Duodenal mucosa (tissue), 2 donors: ENCODE data around the gene PLEKHA8.

ENCODE experiments used
- H3K27ac ChIP-seq: one replicate; pipeline ENCODE4 v1.7.0; 2013; ENCODE audit warnings: low read depth, low read length
- H3K27me3 ChIP-seq, 2 donors: one replicate each; pipeline ENCODE4 v1.7.0; 2013; ENCODE audit warnings: low read length in 2 of 2, control low read depth in 1 of 2; ENCODE audit not compliant: insufficient read depth in 2 of 2, control insufficient read depth in 1 of 2
- H3K36me3 ChIP-seq, 2 donors: one replicate each; pipeline ENCODE4 v1.7.0; 2013; ENCODE audit warnings: low read length in 2 of 2, control low read depth in 1 of 2; ENCODE audit not compliant: insufficient read depth in 2 of 2, control insufficient read depth in 1 of 2
- H3K4me1 ChIP-seq, 2 donors: one replicate each; pipeline ENCODE4 v1.7.0; 2013; ENCODE audit warnings: low read length in 2 of 2, control low read depth in 1 of 2; ENCODE audit not compliant: insufficient read depth in 2 of 2, control insufficient read depth in 1 of 2
- H3K4me3 ChIP-seq, 2 donors: one replicate each; pipeline ENCODE4 v1.7.0; 2013; ENCODE audit warnings: low read length in 2 of 2, low read depth in 1 of 2
- H3K9ac ChIP-seq, 2 donors: one replicate each; pipeline ENCODE4 v1.7.0; 2013; ENCODE audit warnings: low read length in 2 of 2, low read depth in 1 of 2
- H3K9me3 ChIP-seq, 2 donors: one replicate each; pipeline ENCODE4 v1.7.0; 2013; ENCODE audit warnings: low read length in 2 of 2, control low read depth in 1 of 2; ENCODE audit not compliant: control insufficient read depth in 1 of 2

The PLEKHA8 gene

DNA sequence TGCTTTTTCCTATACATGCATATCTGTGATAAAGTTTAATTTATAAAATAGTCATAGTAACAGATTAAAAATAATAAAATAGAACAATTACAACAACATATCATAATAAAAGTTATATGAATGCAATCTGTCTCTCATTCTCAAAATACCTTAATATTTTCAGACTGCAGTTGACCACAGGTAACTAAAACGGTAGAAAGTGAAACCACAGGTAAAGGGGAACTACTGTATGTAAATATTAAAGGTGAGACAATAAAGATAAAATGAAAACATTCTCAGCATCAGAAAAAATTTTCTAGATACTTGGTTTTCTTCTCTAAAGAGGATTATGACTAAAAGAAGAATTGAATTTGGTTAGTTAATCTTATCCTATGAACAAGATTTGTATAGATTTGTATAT lies 7.7 kb upstream of the PLEKHA8 start:
- Histone ChIP-seq H3K36me3 (peaks cover 5 to 14% of the 10 kb centered on the region in 2 donors), H3K27ac (no peak overlapping the region), H3K27me3 (no peaks in the 10 kb centered on the region), H3K9ac (no peak overlapping the region), H3K4me1 (peaks cover 16 to 17% of the 10 kb centered on the region in 2 donors), H3K4me3 (no peak overlapping the region), H3K9me3 (no peaks in the 10 kb centered on the region)

DNA sequence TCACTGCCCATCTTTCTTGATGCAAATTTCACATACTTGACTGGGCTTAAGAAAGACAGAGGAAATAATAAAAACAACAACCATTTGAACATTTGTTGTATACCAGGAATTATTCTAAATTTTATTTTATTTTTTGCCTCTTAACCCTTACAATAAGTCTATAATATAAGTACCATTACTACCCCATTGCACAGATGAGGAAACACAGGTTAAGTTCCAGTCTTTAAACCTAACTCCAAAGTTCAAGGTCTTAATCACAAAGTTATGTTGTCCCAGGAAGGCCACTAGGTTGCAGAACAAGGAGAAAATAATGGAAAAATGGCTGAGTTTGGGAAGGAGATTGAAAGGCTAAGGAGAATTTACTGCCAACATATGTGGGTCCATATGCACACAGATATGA lies 5.2 kb upstream of the PLEKHA8 start:
- Histone ChIP-seq H3K27me3 (no peaks in the 10 kb centered on the region), H3K36me3 (peaks cover 5 to 8% of the 10 kb centered on the region in 2 donors), H3K27ac (no peak overlapping the region), H3K4me1 (peaks cover 22 to 25% of the 10 kb centered on the region in 2 donors), H3K4me3 (no peak overlapping the region), H3K9ac (no peak overlapping the region), H3K9me3 (no peaks in the 10 kb centered on the region)

- H3K27ac ChIP-seq: no peak overlapping the region
- H3K9ac ChIP-seq: no peak overlapping the region
- H3K4me1 ChIP-seq: peaks cover 22 to 25% of the 10 kb centered on the region in 2 donors
- H3K27me3 ChIP-seq: no peaks in the 10 kb centered on the region
- H3K9me3 ChIP-seq: no peaks in the 10 kb centered on the region
- H3K36me3 ChIP-seq: peaks cover under 1 to 3% of the 10 kb centered on the region in 2 donors
- H3K4me3 ChIP-seq: no peak overlapping the region
These were observed 4.7 kb upstream of the PLEKHA8 start for GRCh38 chr7:30023524-30023923.

- H3K36me3 ChIP-seq: peaks cover 0 to 3% of the 10 kb centered on the region in 2 donors
- H3K27ac ChIP-seq: peak within 1 kb of the TSS; percentile 53
- no peaks in the 10 kb centered on the region for H3K9me3 ChIP-seq
- peak within 1 kb of the TSS; percentile 98 to 99 for H3K4me3 ChIP-seq
- peak within 1 kb of the TSS; percentile 79 for H3K9ac ChIP-seq
- H3K4me1 ChIP-seq: peaks cover 34 to 40% of the 10 kb centered on the region in 2 donors
- H3K27me3 ChIP-seq: no peaks in the 10 kb centered on the region
These were observed 1.8 kb upstream of the PLEKHA8 start, which contains the start of gene FKBP14 for GRCh38 chr7:30026229-30027064. FKBP14 (minus strand) TSS chr7:30026702; CDS start chr7:30026508, 194 bp downstream.

DNA sequence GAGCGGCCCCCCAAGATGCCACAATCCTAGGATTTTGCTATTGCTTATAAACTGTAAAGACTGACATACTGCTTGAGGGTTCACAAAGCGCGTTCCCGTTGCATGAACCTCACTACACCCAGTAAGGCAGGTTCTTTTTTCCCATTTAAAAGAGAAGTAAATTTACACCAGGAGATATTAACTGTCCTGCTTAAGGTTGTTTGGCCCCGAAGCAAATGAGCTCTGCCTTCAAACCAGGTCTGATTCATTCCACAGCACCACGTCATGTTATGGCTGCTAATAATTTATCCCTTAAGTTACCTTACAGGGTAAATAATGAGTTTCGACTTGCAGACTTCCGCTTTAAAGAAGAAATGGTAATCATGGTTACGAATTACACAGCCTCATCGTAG lies 1.2 kb upstream of the PLEKHA8 start:
- H3K27me3 ChIP-seq: no peaks in the 10 kb centered on the region
- peak overlapping the region; percentile 98 to 99 for H3K4me3 ChIP-seq
- H3K27ac ChIP-seq: peak overlapping the region; percentile 53
- H3K9me3 ChIP-seq: no peaks in the 10 kb centered on the region
- peak overlapping the region; percentile 79 for H3K9ac ChIP-seq
- H3K36me3 ChIP-seq: peaks cover 0 to 3% of the 10 kb centered on the region in 2 donors
- H3K4me1 ChIP-seq: peaks cover 34 to 40% of the 10 kb centered on the region in 2 donors

GRCh38 chr7:30027740-30028215 lies 434 bp upstream of the PLEKHA8 start:
- Histone ChIP-seq H3K27ac (peak overlapping the region; percentile 53), H3K4me1 (peaks cover 34 to 40% of the 10 kb centered on the region in 2 donors), H3K36me3 (no peaks in the 10 kb centered on the region), H3K27me3 (no peaks in the 10 kb centered on the region), H3K9me3 (no peaks in the 10 kb centered on the region), H3K9ac (peak overlapping the region; percentile 79), H3K4me3 (peak overlapping the region; percentile 98 to 99)

GRCh38 chr7:30028749-30029635 lies 780 bp downstream of the PLEKHA8 start:
- Histone ChIP-seq H3K36me3 (no peaks in the 10 kb centered on the region), H3K9ac (peak overlapping the region; percentile 79), H3K27me3 (no peaks in the 10 kb centered on the region), H3K27ac (peak overlapping the region; percentile 53), H3K9me3 (no peaks in the 10 kb centered on the region), H3K4me1 (peaks cover 33 to 39% of the 10 kb centered on the region in 2 donors), H3K4me3 (peak overlapping the region; percentile 98 to 99)

DNA sequence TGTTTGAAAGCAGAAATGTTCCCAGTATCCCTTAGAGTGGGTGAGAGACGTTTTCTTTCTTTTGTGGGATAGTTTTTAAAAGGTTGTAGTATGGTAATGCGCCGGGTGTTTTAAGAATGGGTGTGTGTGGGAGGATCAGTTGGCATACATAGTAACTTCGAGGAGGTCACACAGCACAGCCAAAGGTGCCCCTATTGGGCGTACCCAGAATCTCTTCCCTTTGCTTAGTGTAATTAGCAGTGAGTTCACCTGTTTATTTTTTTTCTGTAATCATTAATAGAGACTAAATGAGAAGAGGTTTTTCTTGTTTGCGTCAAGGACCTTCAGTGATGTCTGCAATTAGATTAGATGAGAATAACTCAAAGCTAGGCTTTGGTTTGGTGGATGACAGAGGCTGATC lies 1.5 kb downstream of the PLEKHA8 start:
- peak overlapping the region; percentile 8 to 79 for H3K9ac ChIP-seq
- H3K27me3 ChIP-seq: no peaks in the 10 kb centered on the region
- peaks cover 26 to 32% of the 10 kb centered on the region in 2 donors for H3K4me1 ChIP-seq
- no peak overlapping the region for H3K27ac ChIP-seq
- no peaks in the 10 kb centered on the region for H3K36me3 ChIP-seq
- no peaks in the 10 kb centered on the region for H3K9me3 ChIP-seq
- H3K4me3 ChIP-seq: peak overlapping the region; percentile 98 to 99

- H3K27me3 ChIP-seq: no peaks in the 10 kb centered on the region
- H3K9ac ChIP-seq: no peak overlapping the region
- peaks cover 21 to 25% of the 10 kb centered on the region in 2 donors for H3K4me1 ChIP-seq
- H3K9me3 ChIP-seq: no peaks in the 10 kb centered on the region
- no peak overlapping the region for H3K4me3 ChIP-seq
- H3K27ac ChIP-seq: no peak overlapping the region
- H3K36me3 ChIP-seq: no peaks in the 10 kb centered on the region
These were observed 4.3 kb downstream of the PLEKHA8 start for GRCh38 chr7:30032310-30033125.
